Keratinocyte (primary cell): ENCODE data around the gene KCNJ12. TPM values are rescaled to one million over a fixed set of nuclear protein-coding genes. Genes with fewer than 3 reads are reported as not detected.
A peak's percentile ranks its signal among the peaks of the same experiment; 100 is the strongest.

Experiments
- DNase-seq: peaks from one replicate; pipeline ENCODE4 v3.0.0-alpha.2; 2011; ENCODE audit warnings: low read depth, missing footprints, low spot score
- FAIRE-seq: peaks from 2 replicates; lab custom pipeline; 2011; peaks lifted over from hg19 to GRCh38; lab: Jason Lieb, UNC
- H2AFZ ChIP-seq: 2 replicates; pipeline ENCODE4 v1.6.0; 2012; ENCODE audit warnings: low read length, control low read depth, inconsistent platforms; ENCODE audit not compliant: control insufficient read depth
- H3K27ac ChIP-seq: 2 replicates; pipeline ENCODE4 v1.5.1; 2011; ENCODE audit warnings: low read length; ENCODE audit not compliant: control insufficient read depth, insufficient read depth
- H3K27me3 ChIP-seq: 3 replicates; pipeline ENCODE4 v1.6.0; 2011; ENCODE audit warnings: low read length; ENCODE audit not compliant: control insufficient read depth, insufficient read depth; ENCODE audit errors: extremely low read depth
- H3K36me3 ChIP-seq, 2 experiments: 2 replicates in 1 of 2; 3 replicates in 1 of 2; pipeline ENCODE4 v1.5.1; 2011; ENCODE audit warnings: low read length in 2 of 2, mild to moderate bottlenecking in 1 of 2; ENCODE audit not compliant: control insufficient read depth in 2 of 2, insufficient read depth in 2 of 2; ENCODE audit errors: extremely low read depth in 1 of 2
- H3K4me1 ChIP-seq: 3 replicates; pipeline ENCODE4 v1.5.1; 2011; ENCODE audit warnings: low read length; ENCODE audit not compliant: control insufficient read depth, insufficient read depth; ENCODE audit errors: extremely low read depth
- H3K4me2 ChIP-seq: 3 replicates; pipeline ENCODE4 v1.6.0; 2011; ENCODE audit warnings: low read depth, low read length; ENCODE audit not compliant: control insufficient read depth, insufficient read depth; ENCODE audit errors: extremely low read depth
- H3K4me3 ChIP-seq, 3 experiments: fragments of 200-600 bp in 1 of 3; sonication (generic) in 1 of 3; 2 replicates in 2 of 3; 3 replicates in 1 of 3; pipeline ENCODE4 v1.5.1; 2011 to 2016; ENCODE audit warnings: low read length in 3 of 3, mild to moderate bottlenecking in 3 of 3, control low read depth in 2 of 3, inconsistent platforms in 1 of 3, low read depth in 1 of 3, mixed read lengths in 1 of 3, mixed run types in 1 of 3, moderate library complexity in 1 of 3; ENCODE audit not compliant: control insufficient read depth in 2 of 3, insufficient read depth in 2 of 3; ENCODE audit errors: extremely low read depth in 1 of 3
- H3K79me2 ChIP-seq: 2 replicates; pipeline ENCODE4 v1.6.0; 2012; ENCODE audit warnings: low read length; ENCODE audit not compliant: control insufficient read depth, insufficient read depth
- H3K9ac ChIP-seq: 3 replicates; pipeline ENCODE4 v1.6.0; 2011; ENCODE audit warnings: low read length; ENCODE audit not compliant: control insufficient read depth, insufficient read depth; ENCODE audit errors: extremely low read depth
- H3K9me1 ChIP-seq: 3 replicates; pipeline ENCODE4 v1.6.0; 2011; ENCODE audit warnings: low read length; ENCODE audit not compliant: control insufficient read depth, insufficient read depth; ENCODE audit errors: extremely low read depth
- H3K9me3 ChIP-seq: 2 replicates; pipeline ENCODE4 v1.5.1; 2012; ENCODE audit warnings: low read depth, low read length; ENCODE audit not compliant: control insufficient read depth
- H4K20me1 ChIP-seq: 3 replicates; pipeline ENCODE4 v1.6.0; 2011; ENCODE audit warnings: low read length; ENCODE audit not compliant: control insufficient read depth, insufficient read depth; ENCODE audit errors: extremely low read depth
- EZH2 ChIP-seq: IDR thresholded peaks from one replicate; pipeline ENCODE4 v1.6.1; 2012; ENCODE audit warnings: inconsistent platforms, mild to moderate bottlenecking, low read length, moderate library complexity
- dilution Hi-C: fragments of 300-500 bp; cut with MboI; formaldehyde crosslinking; loops from one replicate; pipeline ENCODE4 v1.7.0; 2020; ENCODE audit warnings: low sequenced_read_pairs; ENCODE audit not compliant: extremely low pct_ligation_motif_present
- polyA plus RNA-seq, 5 experiments: library from polyadenylated mRNA; depleted of rRNA in 3 of 5; stranded (reverse) in 3 of 5; stranded (forward) in 1 of 5; unstranded in 1 of 5; fragments of >200 nt; gene quantifications; 1 replicate in 1 of 5; 2 replicates in 3 of 5; 3 replicates in 1 of 5; pipeline versions ENCODE4 v1.2.1 to v1.2.3, GENCODE V29; 2011 to 2012; ENCODE audit warnings: missing spikeins in 2 of 5, low read depth in 1 of 5, low replicate concordance in 1 of 5
- TF ChIP-seq, protein P1 (sequence below), 3 experiments: IDR thresholded peaks in 1 of 3; conservative IDR thresholded peaks in 1 of 3; optimal IDR thresholded peaks in 1 of 3; 2 replicates in 2 of 3; 3 replicates in 1 of 3; pipeline versions ENCODE3 to v1.5.1; 2011; ENCODE audit warnings: low read length in 3 of 3, mild to moderate bottlenecking in 3 of 3, moderate library complexity in 2 of 3, control low read depth in 1 of 3, inconsistent platforms in 1 of 3; ENCODE audit not compliant: insufficient read depth in 2 of 3; ENCODE audit errors: extremely low read depth in 1 of 3

Gene KCNJ12
- polyA plus RNA-seq, 1 donor (not counting 4 experiments of a cell fraction or from before 2014, with no cell fraction given) = 0.04 TPM

DNA sequence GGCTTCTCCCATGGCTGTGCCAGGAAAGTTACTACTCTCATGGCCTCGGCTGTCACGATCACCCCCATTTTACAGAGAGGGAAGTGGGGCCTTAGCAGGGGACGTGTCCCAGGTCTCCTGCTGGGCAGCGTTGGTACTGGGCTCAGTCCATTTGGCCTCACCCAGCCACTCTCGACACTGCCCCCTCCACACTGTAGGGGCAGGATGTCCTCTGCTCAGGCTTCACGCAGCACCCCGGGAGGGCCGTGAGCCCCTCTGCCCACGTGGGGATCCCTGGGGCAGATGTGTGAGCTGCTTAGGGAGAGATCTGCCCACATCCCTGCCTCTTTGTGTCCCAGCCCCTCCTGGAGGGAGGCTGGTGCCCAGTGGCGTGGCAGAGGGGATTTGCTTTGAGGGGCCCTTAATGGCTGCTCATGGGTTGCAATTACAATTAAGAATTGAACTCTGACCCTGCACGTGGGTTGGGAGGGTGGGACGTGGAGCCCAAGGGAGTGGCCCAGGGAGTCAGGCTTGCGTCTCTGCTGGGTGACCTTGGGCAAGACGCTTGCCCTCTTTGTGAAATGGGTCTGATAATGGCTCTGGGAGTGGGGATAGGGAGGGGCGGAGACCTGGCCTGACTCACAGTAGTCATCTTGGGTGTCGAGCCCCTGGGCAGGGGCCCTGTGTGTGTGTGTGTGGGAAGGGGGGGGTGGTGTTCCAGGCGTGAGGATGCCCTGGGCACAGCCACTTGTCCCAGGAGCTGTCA is 2.3 kb upstream of the KCNJ12 start:
- H3K27me3 ChIP-seq = peaks cover 47% of the 10 kb centered on the region
- H3K9me1 ChIP-seq = no peaks in the 10 kb centered on the region
- H3K79me2 ChIP-seq = no peaks in the 10 kb centered on the region

DNA sequence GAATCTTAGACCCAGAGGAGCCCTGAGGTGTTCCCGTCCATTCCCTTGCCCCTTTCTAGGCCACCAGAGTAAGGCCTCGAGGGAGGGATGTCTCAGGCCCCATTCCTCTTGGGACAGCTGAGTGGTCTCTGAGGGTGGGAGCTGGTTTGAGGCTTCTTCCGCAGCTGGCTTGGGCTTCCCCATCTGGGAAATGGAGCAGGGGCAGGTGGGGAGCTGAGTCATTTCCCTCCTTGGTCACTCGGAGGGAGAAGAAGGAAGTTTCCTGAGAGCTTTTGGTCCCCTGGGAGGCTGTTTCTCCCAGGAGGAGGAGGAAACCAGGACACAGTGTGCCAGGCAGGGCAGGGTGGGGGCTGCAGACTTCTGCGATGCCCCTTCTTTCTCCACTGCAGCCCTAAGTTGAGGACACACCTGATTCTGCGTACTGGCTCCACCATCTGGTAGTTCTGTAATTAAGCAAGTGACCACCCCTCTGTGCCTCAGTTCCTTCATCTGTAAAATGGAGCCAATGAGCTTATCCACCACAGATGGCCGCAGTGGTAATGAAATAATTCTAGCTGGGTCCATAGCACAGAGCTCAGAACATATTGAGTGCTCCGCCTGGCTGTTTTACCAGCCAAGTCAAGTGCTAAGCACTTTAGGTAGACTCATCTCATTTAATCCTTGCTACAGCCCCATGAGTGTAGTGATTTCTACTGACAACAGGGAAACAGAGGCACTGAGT is 1.6 kb upstream of the KCNJ12 start:
- H3K4me1 ChIP-seq = peaks cover 5% of the 10 kb centered on the region
- no peaks in the 10 kb centered on the region for H4K20me1 ChIP-seq
- H3K9ac ChIP-seq = no peak overlapping the region
- H3K9me1 ChIP-seq = no peaks in the 10 kb centered on the region
- FAIRE-seq = no peak
- no peak overlapping the region for H3K27ac ChIP-seq
- DNase-seq = no peak
- H3K4me3 ChIP-seq = no peak overlapping the region
- H3K79me2 ChIP-seq = no peaks in the 10 kb centered on the region
- no peaks in the 10 kb centered on the region for H3K36me3 ChIP-seq
- no peak for TF ChIP-seq EZH2
- TF ChIP-seq, protein P1, sequence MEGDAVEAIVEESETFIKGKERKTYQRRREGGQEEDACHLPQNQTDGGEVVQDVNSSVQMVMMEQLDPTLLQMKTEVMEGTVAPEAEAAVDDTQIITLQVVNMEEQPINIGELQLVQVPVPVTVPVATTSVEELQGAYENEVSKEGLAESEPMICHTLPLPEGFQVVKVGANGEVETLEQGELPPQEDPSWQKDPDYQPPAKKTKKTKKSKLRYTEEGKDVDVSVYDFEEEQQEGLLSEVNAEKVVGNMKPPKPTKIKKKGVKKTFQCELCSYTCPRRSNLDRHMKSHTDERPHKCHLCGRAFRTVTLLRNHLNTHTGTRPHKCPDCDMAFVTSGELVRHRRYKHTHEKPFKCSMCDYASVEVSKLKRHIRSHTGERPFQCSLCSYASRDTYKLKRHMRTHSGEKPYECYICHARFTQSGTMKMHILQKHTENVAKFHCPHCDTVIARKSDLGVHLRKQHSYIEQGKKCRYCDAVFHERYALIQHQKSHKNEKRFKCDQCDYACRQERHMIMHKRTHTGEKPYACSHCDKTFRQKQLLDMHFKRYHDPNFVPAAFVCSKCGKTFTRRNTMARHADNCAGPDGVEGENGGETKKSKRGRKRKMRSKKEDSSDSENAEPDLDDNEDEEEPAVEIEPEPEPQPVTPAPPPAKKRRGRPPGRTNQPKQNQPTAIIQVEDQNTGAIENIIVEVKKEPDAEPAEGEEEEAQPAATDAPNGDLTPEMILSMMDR (optimal IDR thresholded peaks at IDR 0.05 in 1 of 3, IDR thresholded peaks at IDR 0.05 in 1 of 3, conservative IDR thresholded peaks at IDR 0.05 in 1 of 3; ENCODE audit: extremely low read depth in 1 of 3, insufficient read depth in 2 of 3, low read length in 3 of 3) = peak in 1 of 3 experiments; percentile 19
- H3K9me3 ChIP-seq = no peaks in the 10 kb centered on the region
- no peak overlapping the region for H3K4me2 ChIP-seq
- H2AFZ ChIP-seq = no peak overlapping the region
- H3K27me3 ChIP-seq = peaks cover 47% of the 10 kb centered on the region
- dilution Hi-C loops = no loop called here

More for the DNA sequence above, 2.3 kb upstream of the KCNJ12 start:
- Histone ChIP-seq H3K9ac (no peak overlapping the region), H3K4me2 (no peak overlapping the region), H3K9me3 (no peaks in the 10 kb centered on the region), H3K4me1 (peaks cover 5% of the 10 kb centered on the region), H3K36me3 (no peaks in the 10 kb centered on the region), H2AFZ (no peak overlapping the region), H4K20me1 (no peaks in the 10 kb centered on the region), H3K27ac (no peak overlapping the region), H3K4me3 (no peak overlapping the region)
- TF ChIP-seq EZH2 = no peak
- TF ChIP-seq, protein P1 (optimal IDR thresholded peaks at IDR 0.05 in 1 of 3, IDR thresholded peaks at IDR 0.05 in 1 of 3, conservative IDR thresholded peaks at IDR 0.05 in 1 of 3; ENCODE audit: extremely low read depth in 1 of 3, insufficient read depth in 2 of 3, low read length in 3 of 3) = no peak
- dilution Hi-C loops = no loop called here
- FAIRE-seq = no peak
- no peak for DNase-seq
